GM13977 (cell line): ENCODE measurements around the gene WNT7A.

Source experiments
- DNase-seq: peaks from one replicate; pipeline ENCODE4 v3.0.0; 2012; ENCODE audit warnings: low spot score
- in situ Hi-C: fragments of 300-500 bp; cut with MboI; formaldehyde crosslinking; loops from one replicate; pipeline ENCODE4 v1.12.0; 2022; ENCODE audit warnings: low sequenced_read_pairs, low pct_unique_long_range_greater_than_20kb, mixed read lengths, inconsistent platforms; ENCODE audit not compliant: unreplicated experiment
- TF ChIP-seq, protein P1 (sequence below): IDR thresholded peaks from 2 replicates; pipeline ENCODE4 v1.5.1; 2012; ENCODE audit warnings: mild to moderate bottlenecking, control low read depth; ENCODE audit not compliant: insufficient read depth; ENCODE audit errors: extremely low read depth, missing control alignments

WNT7A gene

DNA sequence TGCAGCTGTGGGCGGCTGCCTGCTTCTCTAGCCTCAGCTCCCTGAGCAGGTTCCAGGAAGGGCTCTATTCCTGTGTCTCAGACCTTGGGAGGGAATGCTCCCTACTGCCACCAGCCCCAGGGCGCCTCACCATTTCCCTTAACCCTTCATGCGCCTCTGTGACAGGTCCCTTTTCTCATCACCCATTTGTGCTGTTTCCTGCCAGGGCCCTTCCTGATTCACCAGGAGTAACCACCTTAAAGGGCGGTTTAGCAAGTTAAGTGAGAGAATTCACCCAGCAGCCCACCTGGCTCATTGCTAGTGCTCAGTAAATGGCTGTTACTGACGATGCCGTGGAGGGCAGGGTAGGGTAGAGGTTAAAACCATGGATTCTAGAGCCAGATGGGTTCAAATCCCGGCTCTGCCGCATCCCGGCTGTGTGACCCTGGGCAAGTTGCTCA is 87.8 kb downstream of the WNT7A start:
- DNase-seq, result no peak
- TF ChIP-seq, protein P1, sequence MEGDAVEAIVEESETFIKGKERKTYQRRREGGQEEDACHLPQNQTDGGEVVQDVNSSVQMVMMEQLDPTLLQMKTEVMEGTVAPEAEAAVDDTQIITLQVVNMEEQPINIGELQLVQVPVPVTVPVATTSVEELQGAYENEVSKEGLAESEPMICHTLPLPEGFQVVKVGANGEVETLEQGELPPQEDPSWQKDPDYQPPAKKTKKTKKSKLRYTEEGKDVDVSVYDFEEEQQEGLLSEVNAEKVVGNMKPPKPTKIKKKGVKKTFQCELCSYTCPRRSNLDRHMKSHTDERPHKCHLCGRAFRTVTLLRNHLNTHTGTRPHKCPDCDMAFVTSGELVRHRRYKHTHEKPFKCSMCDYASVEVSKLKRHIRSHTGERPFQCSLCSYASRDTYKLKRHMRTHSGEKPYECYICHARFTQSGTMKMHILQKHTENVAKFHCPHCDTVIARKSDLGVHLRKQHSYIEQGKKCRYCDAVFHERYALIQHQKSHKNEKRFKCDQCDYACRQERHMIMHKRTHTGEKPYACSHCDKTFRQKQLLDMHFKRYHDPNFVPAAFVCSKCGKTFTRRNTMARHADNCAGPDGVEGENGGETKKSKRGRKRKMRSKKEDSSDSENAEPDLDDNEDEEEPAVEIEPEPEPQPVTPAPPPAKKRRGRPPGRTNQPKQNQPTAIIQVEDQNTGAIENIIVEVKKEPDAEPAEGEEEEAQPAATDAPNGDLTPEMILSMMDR, result no peak
- in situ Hi-C loops, result no loop called here

DNA sequence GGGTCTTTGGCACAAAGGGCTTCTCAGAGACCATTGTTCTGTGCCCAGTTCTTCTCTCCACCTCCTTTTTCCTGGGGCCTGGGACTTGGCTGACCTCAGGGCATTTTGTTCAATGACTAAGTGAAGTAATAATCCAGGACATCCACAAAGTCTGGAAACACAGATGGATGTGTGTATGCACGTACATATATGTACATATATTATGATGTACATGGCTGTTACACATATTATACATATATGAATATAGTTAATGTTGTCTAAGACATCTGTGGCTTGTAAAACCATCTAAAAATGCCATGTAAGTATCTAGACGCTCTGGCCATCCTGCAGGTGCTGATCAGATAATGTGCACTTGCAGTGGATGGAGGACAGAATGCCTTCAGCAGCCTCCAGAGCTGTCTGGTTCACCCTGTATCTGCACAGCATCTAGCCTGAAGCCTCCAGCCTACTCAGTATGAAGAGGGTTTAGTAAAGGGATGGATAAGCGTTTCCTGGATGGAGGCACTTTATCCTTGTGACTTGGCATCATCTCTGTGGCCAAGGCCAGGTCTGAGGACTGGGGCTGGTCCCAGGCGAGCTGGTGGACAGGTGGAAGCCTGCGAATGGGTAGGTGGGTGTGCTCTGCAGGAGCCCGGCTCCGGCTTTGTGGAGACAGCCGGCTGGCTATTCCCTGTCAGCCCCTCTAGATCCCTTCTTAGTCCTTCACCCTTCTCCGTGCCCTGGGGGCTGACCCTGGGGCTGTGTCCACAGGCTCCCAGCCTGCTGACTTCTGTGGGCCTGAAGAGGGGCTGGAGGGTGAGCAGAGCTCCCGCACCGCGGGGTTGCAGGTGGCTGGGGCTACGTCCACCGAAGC is 88.4 kb downstream of the WNT7A start:
- no peak for DNase-seq
- TF ChIP-seq, protein P1, result no peak
- in situ Hi-C loops, result no loop called here

DNA sequence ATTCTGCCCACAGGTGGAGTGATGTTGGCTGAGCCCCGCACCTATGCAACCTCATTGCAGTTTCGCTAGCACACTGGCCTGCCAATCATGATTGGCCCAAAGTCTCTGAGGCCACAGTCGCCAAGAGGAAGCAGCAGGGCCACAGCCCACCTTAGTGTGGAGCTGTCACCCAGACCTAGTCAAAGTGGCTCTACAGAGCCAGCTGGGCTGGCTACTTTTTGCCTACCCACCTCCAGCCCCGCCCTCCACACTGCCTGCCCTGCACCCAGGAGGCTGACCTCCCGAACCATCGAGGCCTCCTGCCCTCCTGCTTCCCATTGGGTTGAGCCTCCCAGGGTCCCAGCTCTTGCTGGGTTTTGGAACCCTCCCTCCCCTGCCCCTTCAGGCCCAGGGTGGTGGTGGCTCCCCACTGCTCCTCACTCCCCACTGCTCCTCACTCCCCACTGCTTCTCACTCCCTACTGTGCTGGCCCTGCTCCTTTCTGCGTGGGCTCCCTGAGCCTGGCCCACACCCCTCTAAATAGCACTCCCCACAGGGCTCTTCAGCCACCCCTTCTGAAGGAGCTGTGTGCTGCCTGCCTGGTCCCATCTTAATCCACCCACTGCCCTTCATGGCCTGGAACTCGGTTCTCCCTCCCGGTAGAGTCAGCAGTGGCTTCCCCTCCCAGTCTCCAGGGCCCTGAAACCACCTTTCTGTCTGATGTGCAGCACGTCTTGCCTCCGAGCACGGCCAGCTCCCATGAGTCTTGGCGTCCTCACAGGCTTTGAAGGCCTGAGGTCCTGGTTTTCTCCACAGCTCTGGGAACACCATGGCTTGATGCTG is 89.3 kb downstream of the WNT7A start:
- in situ Hi-C loops, result no loop called here
- DNase-seq, result no peak
- TF ChIP-seq, protein P1, result no peak

DNA sequence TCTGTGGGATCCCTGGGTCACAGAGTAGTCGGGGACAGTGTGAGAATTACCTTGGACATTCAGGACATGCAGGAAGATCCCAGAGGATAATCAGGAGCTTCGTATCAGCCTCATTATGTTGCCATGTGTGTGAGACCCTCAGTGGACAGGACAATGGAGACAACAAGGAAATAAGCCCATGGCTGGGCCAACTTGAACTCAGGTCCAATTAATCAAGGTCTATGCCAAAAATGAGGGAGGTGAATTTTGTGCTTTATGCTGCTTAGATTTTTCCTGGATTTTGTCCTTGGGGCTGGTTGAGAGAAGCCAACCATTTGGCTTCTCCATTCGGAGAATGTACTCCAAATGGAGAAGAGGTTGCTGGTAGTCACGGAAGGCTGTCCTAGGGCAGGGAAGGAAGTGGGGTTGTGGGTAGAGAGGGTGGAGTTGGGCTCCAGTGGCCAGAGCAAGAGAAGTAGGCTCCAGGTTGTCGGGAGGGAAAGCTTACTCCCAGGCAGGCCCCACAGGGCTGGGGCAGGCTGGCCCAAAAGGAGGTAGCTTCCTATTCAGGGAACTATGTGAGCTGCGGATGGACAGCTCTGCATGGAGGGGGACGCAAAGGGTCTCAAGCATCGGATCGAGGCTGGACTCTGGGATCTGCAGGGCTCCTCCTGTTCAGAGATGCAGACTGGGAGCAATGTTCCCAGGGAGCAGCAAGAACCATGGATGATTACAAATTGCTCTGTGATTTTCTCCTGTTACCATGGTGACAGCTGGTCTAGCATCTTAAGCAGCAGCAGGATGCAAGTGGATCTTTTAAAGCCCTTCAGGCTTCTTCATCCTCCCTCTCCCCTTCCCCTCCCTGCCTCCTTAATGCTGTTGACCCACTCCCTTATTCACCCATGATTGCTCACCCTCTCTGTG is 91.1 kb downstream of the WNT7A start:
- DNase-seq, result no peak

DNA sequence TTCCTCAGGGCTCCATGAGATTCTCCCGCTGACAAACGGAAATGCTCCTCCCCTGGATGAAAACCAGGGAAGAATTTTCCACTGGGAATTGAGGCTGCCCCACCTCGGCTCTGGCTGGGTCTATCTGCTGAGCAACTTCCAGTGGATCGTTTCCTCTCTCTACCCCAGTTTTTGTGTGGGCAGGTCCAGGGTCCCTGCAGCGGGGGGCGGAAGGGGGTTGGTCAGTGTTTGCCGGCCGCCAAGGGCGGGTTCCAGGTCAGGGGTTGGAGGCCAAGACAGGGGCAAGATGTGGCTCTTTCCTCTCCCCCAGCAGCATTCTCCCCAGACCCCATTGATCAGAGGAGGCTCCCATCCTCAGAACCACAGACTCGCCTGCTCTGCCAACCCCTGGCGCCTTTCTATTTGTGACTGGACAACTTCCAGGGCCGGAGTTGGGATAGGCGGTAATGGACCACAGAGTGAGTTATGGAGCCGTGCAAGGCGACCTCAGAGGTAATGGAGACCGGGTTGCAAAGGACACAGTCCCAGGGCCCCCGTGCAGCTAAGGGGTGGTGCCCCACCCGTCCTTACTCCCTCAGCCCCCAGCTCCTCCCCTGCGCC is 92.2 kb downstream of the WNT7A start:
- DNase-seq, result no peak
- in situ Hi-C loops, result no loop called here
- TF ChIP-seq, protein P1, result no peak

More for the DNA sequence above, 91.1 kb downstream of the WNT7A start:
- in situ Hi-C loops, result no loop called here
- TF ChIP-seq, protein P1, result no peak
